CD4-positive, alpha-beta T cell (primary cell): Measurements from ENCODE around the gene CYTH3. TPM values are rescaled to one million over a fixed set of nuclear protein-coding genes. Genes with fewer than 3 reads are reported as not detected.

Experiments used
- ATAC-seq: fragments of 200-7000 bp; cut with Tn5 transposase; one replicate; pipeline ENCODE4 v1.10.0; 2022; ENCODE audit warnings: mild to moderate bottlenecking; ENCODE audit not compliant: poor library complexity
- CTCF ChIA-PET: fragments of 350-600 bp; sonication (Branson Sonifier 250); formaldehyde crosslinking; loops from one replicate; lab custom pipeline; 2021; ENCODE audit warnings: antibody characterized with exemption, inconsistent platforms; lab: Charles Lee
- POLR2A ChIA-PET: fragments of 350-600 bp; sonication (Branson Sonifier 250); formaldehyde crosslinking; loops from one replicate; lab custom pipeline; 2021; ENCODE audit warnings: antibody characterized with exemption, inconsistent platforms; lab: Charles Lee
- DNase-seq, 14 experiments: peaks; one replicate each; pipeline ENCODE4 v3.0.0-alpha.2; 2013 to 2020; ENCODE audit warnings: mixed read lengths in 2 of 14
- H3K27ac ChIP-seq, 2 donors: one replicate each; pipeline versions ENCODE4 v1.5.1 to v1.7.0; 2013; ENCODE audit warnings: low read length in 2 of 2, low read depth in 1 of 2, mild to moderate bottlenecking in 1 of 2
- H3K27me3 ChIP-seq, 2 experiments: 1 replicate in 1 of 2; 2 replicates in 1 of 2; pipeline versions ENCODE4 v1.6.1 to v1.7.0; 2013; ENCODE audit warnings: low read length in 2 of 2, control low read depth in 1 of 2, mild to moderate bottlenecking in 1 of 2, moderate library complexity in 1 of 2; ENCODE audit not compliant: insufficient read depth in 2 of 2, control insufficient read depth in 1 of 2
- H3K36me3 ChIP-seq: one replicate; pipeline ENCODE4 v1.6.1; 2013; ENCODE audit warnings: low read length, control low read depth; ENCODE audit not compliant: insufficient read depth
- H3K4me1 ChIP-seq: one replicate; pipeline ENCODE4 v1.6.1; 2013; ENCODE audit warnings: low read length, control low read depth; ENCODE audit not compliant: insufficient read depth
- H3K4me3 ChIP-seq: one replicate; pipeline ENCODE4 v1.5.1; 2013; ENCODE audit warnings: mild to moderate bottlenecking, low read length, moderate library complexity
- H3K9me3 ChIP-seq, 2 experiments: 1 replicate in 1 of 2; 2 replicates in 1 of 2; pipeline versions ENCODE4 v1.6.1 to v1.7.0; 2013; ENCODE audit warnings: low read length in 2 of 2, mild to moderate bottlenecking in 2 of 2, control low read depth in 1 of 2, moderate library complexity in 1 of 2; ENCODE audit not compliant: control insufficient read depth in 1 of 2, insufficient read depth in 1 of 2
- H3K27ac Mint-ChIP-seq: one replicate; pipeline ENCODE4 v1.8.0; 2020; ENCODE audit warnings: mixed read lengths
- H3K27me3 Mint-ChIP-seq: one replicate; pipeline ENCODE4 v1.8.0; 2021; ENCODE audit warnings: mixed read lengths
- H3K36me3 Mint-ChIP-seq: one replicate; pipeline ENCODE4 v1.8.0; 2021; ENCODE audit warnings: low read depth, mixed read lengths
- H3K4me1 Mint-ChIP-seq: one replicate; pipeline ENCODE4 v1.8.0; 2021; ENCODE audit warnings: low read depth, mixed read lengths
- H3K4me3 Mint-ChIP-seq: one replicate; pipeline ENCODE4 v1.8.0; 2020; ENCODE audit warnings: mild to moderate bottlenecking, mixed read lengths
- H3K9me3 Mint-ChIP-seq: one replicate; pipeline ENCODE4 v1.8.0; 2020; ENCODE audit warnings: mixed read lengths
- CTCF ChIP-seq: fragments of 200-600 bp; IDR thresholded peaks from one replicate; pipeline ENCODE4 v1.8.0; 2022; ENCODE audit warnings: antibody characterized with exemption, mild to moderate bottlenecking
- intact Hi-C, 2 experiments: fragments of 100-400 bp; cut with DNase I in 1 of 2; cut with micrococcal nuclease in 1 of 2; formaldehyde crosslinking; loops; one replicate each; pipeline versions ENCODE4 v1.15.1 to v1.9.0; 2023 to 2025; cut with DNase I, micrococcal nuclease
- total RNA-seq, 174 experiments: library from RNA in 2 of 174; stranded (reverse) in 2 of 174; gene quantifications; one replicate each; pipeline ENCODE4 v1.2.3 and lab custom pipeline; 2021 to 2026

The CYTH3 gene
- total RNA-seq, 2 experiments from 2014 or later = 7.6 to 9.1 TPM

GRCh38 chr7:6273917-6274630, 1.6 kb upstream of the CYTH3 start:
- Mint-ChIP-seq H3K27me3 (peaks cover 6% of the 10 kb centered on the region), H3K27ac (no peak overlapping the region), H3K9me3 (no peaks in the 10 kb centered on the region), H3K36me3 (no peaks in the 10 kb centered on the region), H3K4me3 (peak overlapping the region; percentile 87), H3K4me1 (peaks cover 20% of the 10 kb centered on the region)
- DNase-seq (no peak), ATAC-seq (no peak)
- Histone ChIP-seq H3K9me3 (no peaks in the 10 kb centered on the region), H3K36me3 (no peaks in the 10 kb centered on the region), H3K4me1 (peaks cover 21% of the 10 kb centered on the region), H3K4me3 (no peak overlapping the region), H3K27me3 (no peaks in the 10 kb centered on the region), H3K27ac (no peak overlapping the region)
- no peak for TF ChIP-seq CTCF
- CTCF ChIA-PET = no interaction called here
- POLR2A ChIA-PET = no interaction called here
- intact Hi-C loops = loop anchor here (5.0 to 10.0 kb wide), 3 partner anchors 49 to 233 kb away; partner anchors contain the start of gene DAGLB (in 1 of the 2)

GRCh38 chr7:6273380-6273837, 985 bp upstream of the CYTH3 start:
- ChIA-PET CTCF (no interaction called here), POLR2A (interaction anchor here (0.6 kb wide), 1 partner anchor 439 kb away, joined by 3 read pairs; no protein-coding TSS in a partner anchor)
- Mint-ChIP-seq H3K4me3 (peak overlapping the region; percentile 87), H3K9me3 (no peaks in the 10 kb centered on the region), H3K27ac (no peak overlapping the region), H3K4me1 (peaks cover 20% of the 10 kb centered on the region), H3K27me3 (peaks cover 6% of the 10 kb centered on the region), H3K36me3 (no peaks in the 10 kb centered on the region)
- intact Hi-C loops = loop anchor here (5.0 to 10.0 kb wide), 3 partner anchors 49 to 234 kb away; partner anchors contain the start of gene DAGLB (in 1 of the 2)
- H3K36me3 ChIP-seq = no peaks in the 10 kb centered on the region
- H3K4me1 ChIP-seq = peaks cover 21% of the 10 kb centered on the region
- H3K27ac ChIP-seq = no peak overlapping the region
- no peak overlapping the region for H3K4me3 ChIP-seq
- H3K9me3 ChIP-seq = no peaks in the 10 kb centered on the region
- no peak for DNase-seq
- no peak for ATAC-seq
- no peak for TF ChIP-seq CTCF
- no peaks in the 10 kb centered on the region for H3K27me3 ChIP-seq

- ATAC-seq = peak; percentile 26
- H3K9me3 Mint-ChIP-seq = no peaks in the 10 kb centered on the region
- no peak overlapping the region for H3K27ac ChIP-seq
Observed at GRCh38 chr7:6271694-6272440, 557 bp downstream of the CYTH3 start.

More at GRCh38 chr7:6271694-6272440, 557 bp downstream of the CYTH3 start:
- Mint-ChIP-seq H3K36me3 (no peaks in the 10 kb centered on the region), H3K4me1 (peaks cover 20% of the 10 kb centered on the region), H3K27ac (no peak overlapping the region), H3K27me3 (peaks cover 6% of the 10 kb centered on the region), H3K4me3 (peak overlapping the region; percentile 91)
- POLR2A ChIA-PET = interaction anchor here (1.2 to 1.3 kb wide), 2 partner anchors 10 to 112 kb away, joined by 3 to 4 read pairs; no protein-coding TSS in a partner anchor
- no peaks in the 10 kb centered on the region for H3K36me3 ChIP-seq
- peak overlapping the region; percentile 74 for H3K4me3 ChIP-seq
- H3K9me3 ChIP-seq = no peaks in the 10 kb centered on the region
- peaks cover 21% of the 10 kb centered on the region for H3K4me1 ChIP-seq
- H3K27me3 ChIP-seq = no peaks in the 10 kb centered on the region
- DNase-seq = peak in 11 of 14 experiments; percentile 2 to 52 (median 14)
- CTCF ChIA-PET = interaction anchor here (1.6 kb wide), 1 partner anchor 51 kb away, joined by 3 read pairs; no protein-coding TSS in a partner anchor
- intact Hi-C loops = loop anchor here (5.0 to 10.0 kb wide), 3 partner anchors 47 to 235 kb away; partner anchors contain the start of gene DAGLB (in 1 of the 2)
- no peak for TF ChIP-seq CTCF
